Vagina (tissue), 2 donors: ENCODE data around the gene S100A12.

ENCODE experiments used
- POLR2A ChIP-seq, 2 donors: fragments of 450-650 bp; IDR thresholded peaks; one replicate each; pipeline ENCODE4 v1.6.1; 2017; ENCODE audit warnings: antibody characterized with exemption in 2 of 2, mild to moderate bottlenecking in 2 of 2, moderate library complexity in 2 of 2
- POLR2AphosphoS5 ChIP-seq, 2 donors: sonication (generic); formaldehyde crosslinking; IDR thresholded peaks; one replicate each; pipeline ENCODE4 v1.9.0; 2017; ENCODE audit warnings: antibody characterized with exemption in 2 of 2, mild to moderate bottlenecking in 2 of 2, low read depth in 1 of 2; ENCODE audit not compliant: insufficient read depth in 1 of 2

GRCh38 chr1:153417136-153417888 lies 41.9 kb upstream of the S100A12 start:
- TF ChIP-seq POLR2AphosphoS5 (IDR thresholded peaks at IDR 0.05; ENCODE audit: insufficient read depth in 1 of 2, low read depth in 1 of 2) (no peak), POLR2A (IDR thresholded peaks at IDR 0.05) (no peak)
